Raji (cell line): Measurements from ENCODE around the gene PTPN14.

Experiments used
- POLR2A ChIP-seq: IDR thresholded peaks from 2 replicates; pipeline ENCODE4 v1.6.1; 2011; ENCODE audit warnings: low read depth, low read length, control low read depth; ENCODE audit not compliant: insufficient read depth

The PTPN14 gene

DNA sequence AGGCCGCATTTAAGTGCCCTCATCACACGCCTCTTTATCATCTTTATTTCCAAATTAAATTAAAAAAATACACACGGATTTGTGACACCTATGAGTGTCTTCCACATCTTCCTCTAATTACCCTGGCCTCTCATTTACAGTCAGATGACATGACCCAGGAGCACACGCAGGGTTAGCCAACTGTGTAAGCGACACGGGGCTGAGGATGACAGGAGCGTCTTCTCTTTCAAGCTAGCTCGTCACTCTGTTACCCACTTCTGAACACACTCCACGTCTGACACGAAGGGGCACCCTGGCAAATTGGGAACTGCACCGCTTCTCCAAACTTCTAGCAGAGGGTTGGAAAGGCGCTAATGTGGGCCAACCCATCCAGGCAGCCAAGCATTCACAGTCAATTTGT is 158.3 kb downstream of the PTPN14 start:
- no peak for TF ChIP-seq POLR2A

DNA sequence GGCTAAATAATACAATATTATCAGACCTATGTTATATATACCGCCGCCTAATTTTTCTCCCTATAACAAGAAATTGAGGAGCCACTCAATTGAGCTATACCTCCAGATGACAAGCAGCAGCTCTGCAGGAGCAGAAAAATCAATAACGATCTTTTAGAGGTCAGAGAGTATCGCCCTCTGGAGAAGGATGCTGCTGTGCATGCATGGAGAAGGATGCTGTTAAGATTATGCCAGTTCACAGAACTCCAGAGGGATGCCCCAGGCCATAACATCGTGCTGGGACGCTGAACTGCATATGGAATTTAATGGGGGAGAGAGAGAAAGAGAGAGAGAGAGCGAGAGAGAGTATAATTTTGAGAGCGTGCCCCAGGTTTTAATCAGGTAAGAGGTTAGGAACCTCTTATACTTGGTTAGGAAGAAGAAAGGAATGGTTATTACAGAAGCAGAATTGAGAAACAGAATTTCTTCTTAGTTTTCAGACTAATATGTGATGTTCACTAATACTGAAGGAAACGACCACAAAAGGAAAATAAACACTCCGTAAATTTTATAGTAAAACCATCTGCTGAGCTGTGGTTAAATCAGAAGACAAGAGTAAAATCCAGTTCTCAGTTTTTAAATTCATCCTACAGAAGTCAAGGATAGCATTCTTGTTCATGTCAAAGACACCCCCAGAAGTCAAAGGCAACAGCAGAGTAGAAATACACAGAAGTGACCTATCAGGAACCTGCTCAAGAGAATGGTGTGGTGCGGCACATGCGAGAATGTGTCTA is 159.3 kb downstream of the PTPN14 start:
- TF ChIP-seq POLR2A = no peak

DNA sequence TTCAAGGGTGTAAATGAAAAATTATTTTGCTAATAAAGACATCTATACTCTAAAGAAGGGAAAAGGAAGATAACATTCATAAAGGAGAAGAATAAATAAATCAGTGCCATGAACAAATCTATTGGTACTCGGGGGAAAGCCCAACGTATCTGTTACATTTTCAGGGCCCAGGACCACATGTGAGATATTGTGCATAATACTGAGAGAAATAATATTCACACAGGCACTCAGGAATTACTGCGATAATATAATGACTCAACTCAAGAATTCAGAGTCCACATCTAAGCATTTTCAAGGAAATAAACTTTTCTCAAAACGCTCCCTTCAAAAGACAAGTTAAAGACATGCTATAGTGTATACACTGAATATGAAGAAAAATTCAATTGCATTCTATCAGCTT is 161.7 kb downstream of the PTPN14 start:
- TF ChIP-seq POLR2A = no peak

DNA sequence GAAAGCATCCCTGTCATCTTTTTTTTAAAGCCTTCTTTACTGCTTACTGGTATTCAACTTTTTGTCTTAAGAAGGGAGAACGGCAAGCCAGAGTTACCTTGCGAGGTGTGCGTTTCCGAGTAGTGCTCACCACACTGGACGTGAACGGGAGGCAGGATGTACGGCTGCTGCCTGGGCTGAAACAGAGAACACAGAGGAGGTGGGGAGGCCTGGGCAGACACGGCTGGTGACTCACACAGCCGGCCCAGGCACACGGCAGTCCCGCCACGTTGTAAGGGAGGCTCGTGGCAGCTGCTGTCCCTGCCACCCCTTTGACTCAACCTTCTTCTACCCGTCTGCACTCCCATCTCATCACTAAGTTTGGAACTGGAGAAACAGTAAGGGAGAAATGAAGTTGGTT is 164.7 kb downstream of the PTPN14 start:
- TF ChIP-seq POLR2A = no peak

DNA sequence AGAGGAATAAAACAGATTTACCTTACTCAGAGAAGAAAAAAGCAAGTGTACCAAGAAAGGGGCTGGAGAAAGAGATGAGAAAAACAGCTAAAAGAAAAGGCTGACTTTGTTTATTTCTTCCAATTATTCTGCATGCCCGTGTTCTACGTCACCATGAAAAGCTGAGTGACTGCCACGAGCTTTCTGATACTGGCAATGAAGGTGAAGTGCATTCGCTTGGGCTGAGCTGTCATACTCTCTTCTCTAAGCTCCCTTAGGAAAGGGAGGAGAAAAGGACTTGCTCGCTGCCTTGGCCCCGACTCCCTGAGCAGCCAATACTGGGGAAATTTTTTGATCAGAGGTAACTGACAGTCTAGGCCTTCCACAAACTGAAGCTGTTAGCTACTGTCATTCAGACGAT is 165.1 kb downstream of the PTPN14 start:
- TF ChIP-seq POLR2A = no peak

DNA sequence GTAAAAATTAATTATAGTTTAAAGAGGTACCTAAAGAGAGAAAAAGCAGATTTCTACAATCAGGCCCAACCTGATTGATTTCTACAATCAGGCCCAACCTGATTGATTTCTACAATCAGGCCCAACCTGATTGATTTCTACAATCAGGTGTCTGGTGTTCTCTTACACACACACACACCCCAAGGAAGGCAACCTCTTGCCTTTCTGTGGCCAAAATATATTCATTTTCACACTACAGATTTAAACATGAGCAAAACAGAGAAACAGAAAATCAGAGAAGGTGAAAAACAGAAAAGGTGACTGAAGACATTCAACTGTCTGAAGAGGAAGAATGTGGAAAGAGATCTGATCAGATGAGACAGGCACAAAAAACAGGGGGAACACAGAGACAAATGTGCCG is 166.0 kb downstream of the PTPN14 start:
- no peak for TF ChIP-seq POLR2A

DNA sequence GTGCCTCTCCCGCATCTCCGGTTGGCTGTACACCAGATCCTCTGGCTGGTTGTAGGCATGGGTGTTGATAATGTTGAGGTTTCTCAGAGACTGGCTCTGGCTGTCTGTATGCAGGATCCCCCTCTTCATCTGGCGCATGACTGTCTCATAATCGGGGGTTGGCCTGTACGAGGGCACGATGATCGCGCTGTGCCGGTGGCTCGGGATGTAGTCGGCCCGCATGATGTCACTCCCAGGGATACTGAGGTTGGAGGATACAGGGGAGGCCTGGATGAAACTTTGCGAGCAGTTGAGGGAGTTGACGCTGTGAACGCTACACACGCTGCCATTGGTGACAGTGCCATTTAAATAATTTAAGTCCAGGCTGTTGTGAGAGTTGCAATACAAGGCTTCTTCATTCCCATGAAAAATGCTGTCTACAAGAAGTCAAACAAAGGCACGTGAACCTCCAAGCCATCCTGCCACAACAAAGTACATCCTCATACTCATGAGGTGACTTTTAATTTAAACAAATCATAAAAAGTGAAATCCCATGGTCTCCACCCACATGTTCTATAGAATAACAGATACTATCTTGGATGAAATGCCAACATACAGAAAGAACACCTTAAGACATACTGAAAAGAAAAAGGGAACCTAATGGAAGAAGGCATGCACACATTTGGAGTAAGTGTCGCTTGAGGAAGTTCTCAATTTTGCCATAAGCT is 166.9 kb downstream of the PTPN14 start:
- TF ChIP-seq POLR2A = no peak

DNA sequence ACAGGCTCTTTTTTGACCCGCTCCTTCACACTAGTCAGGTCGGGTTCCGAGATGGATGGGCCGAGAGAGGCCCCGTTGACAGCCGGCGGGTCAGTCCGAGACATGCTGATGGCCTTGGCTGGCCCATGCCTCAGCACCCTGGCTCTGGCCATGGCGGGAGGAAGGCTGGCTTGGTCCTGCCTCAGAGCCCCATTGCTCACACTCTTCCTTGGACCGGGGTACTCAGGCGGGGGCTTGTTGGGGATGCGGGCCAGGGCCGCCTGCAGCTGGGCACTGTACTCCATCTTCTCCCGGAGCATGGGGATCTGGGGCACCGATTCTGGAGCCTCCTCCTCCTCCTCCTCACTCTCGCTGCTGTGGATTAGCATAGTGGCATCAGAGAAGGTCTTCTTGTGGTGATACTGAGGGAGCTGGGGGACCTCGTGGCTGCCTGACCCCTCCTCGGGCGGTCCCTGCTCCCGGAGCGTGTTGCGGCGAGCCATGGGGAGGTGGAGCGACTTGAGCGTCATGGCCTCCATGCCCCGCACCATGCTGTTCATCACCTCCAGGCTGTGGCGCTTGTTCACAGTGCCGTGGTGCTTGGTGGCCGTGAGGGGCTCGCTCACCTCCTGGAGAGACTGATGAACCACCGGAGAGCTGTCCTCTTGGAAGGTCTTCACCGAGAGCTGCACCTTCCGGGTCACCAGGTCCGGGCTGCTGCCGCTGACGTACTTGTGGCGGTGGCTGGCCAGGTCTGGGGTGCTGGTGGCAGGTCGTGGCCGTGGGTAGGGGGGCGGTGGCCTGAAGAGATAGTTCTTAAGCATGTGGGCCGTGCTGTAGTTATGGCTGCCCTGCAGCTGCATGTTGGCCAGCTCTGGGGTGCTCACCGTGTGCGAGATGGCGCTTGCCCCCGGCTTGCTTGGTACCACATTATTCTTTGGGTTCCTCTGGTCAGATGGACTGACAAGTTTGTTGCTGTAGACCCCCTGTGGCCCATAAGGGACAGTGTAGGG is 167.7 kb downstream of the PTPN14 start:
- TF ChIP-seq POLR2A = no peak

DNA sequence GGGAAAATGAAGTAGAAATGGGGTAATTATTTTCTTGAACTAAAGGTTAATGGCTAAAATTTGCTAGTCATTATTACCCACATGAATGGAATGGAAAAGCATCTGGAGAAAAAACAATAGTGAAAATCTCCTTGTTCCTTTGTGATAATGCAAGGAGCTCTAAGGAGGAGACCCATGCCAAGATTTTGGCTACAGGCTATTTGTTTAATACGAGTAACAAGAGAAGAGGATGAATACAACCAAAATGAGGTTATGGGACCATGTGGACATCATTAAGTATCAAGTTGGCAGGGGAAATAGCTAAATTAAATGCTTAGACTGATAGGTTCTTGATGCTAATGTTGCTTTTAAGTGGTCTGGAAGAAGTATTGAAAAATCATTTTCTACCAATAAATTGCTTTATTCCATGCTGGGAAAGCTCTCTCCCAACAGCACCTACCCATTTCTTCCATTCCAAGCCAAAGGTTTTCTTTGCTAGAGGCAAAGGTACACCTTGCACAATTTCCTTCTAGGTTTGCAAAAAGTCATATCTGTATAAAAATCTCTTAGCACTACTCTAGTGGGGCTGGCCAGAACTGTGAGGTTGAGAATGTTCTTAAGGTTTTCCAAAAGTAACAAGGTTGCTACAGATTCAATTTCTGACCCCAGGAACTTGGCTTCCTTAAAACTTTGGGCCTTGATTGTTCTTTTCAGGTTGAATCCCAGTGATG is 170.3 kb downstream of the PTPN14 start:
- TF ChIP-seq POLR2A = no peak

DNA sequence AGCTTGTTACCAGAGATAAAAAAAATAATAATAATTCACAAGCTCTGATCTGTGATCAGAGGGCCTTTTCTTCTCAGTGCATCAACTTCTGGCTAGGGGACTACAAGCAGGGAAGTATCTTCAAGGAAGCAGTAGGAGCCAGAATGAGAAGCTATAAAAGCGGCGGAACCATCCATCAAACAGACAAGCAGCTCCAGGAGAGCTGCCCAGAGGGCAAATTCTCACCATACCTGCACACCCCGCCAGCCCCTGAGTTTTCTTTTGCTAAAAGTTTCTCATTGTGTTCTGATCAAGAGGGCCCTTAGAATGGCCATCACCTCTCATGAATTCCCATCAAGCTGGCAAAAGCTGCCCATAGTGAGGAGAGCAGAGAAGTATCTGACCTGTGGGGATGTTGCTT is 171.0 kb downstream of the PTPN14 start:
- TF ChIP-seq POLR2A = no peak

DNA sequence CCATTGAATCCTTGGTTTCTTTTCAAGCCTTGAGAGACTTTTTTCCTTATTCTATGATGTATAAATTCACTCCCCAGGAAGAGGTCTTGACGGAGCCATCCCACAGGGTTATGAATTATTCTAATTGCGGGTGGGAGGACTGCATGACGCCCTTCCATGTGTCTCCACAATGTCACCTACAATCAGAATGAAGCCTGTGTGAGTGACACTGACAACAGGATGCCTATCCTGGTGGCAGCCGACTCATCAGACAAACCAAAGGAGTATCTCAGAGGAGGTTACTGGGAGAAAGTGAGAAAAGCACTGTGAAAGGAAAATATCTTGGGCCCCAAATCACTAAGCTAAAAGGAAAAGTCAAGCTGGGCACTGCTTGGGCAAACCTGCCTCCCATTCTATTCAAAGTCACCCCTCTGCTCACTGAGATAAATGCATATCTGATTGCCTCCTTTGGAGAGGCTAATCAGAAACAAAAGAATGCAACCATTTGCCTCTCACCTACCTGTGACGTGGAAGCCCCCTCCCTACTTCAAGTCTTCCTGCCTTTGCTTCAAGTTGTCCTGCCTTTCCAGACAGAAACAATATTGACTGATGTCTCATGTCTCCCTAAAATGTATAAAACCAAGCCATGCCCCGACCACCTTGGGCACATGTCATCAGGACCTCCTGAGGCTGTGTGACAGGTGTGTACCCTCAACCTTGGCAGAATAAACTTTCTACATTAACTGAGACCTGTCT is 172.0 kb downstream of the PTPN14 start:
- no peak for TF ChIP-seq POLR2A

DNA sequence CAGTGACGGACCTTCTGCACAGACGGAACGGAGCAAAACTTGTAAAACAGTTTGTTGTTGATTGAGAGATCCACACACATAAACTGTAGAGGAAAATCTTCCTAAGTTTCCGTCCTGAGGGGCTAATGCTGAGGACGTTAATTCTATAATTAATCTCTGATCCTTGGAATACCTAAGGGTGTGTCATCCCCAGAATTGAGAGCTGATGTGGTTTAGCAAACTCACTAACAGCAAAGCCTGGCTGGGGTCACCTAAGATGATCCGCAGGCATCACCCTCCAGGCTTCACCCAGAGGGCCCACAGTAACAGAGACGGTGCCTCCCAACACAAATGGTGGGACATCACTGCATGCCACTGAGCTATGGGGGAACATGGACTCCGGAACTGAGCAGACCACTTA is 172.9 kb downstream of the PTPN14 start:
- TF ChIP-seq POLR2A = no peak

DNA sequence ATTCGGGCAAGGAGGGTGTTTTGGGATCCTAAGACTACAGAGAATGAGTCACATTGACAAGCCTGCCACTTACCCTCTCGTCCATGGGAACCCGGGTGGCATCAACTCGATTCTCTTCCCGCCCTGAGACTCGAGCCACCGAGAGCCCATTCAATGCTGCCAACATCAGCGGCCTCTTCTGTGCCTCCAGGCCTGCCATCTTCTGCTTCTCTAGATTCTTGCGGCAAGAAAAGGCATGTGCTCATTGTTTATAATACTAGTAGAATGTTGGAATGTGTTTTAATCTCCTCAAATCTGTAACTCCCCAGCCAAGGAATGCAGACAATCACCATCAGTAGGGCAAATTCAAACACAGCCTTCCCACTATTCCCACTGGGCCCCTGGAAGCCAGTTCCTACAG is 173.5 kb downstream of the PTPN14 start:
- TF ChIP-seq POLR2A = no peak

DNA sequence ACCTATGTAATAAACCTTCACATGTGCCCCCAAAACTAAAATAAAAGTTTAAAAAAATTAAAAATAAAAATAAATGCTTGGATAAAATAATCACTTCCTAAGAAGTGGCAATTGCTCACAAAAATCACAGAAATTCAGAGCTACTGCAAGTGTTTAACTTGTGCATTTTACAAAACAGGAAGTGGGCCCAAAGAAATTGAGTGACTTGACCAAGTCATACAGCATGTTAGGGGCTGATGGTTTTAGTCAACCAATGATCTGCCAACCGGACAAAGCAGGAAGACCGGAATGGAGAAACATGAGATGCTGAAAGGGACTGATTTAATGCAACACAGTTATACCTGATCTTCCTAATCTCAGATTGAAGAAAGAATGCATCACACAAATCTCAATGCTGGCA is 173.9 kb downstream of the PTPN14 start:
- TF ChIP-seq POLR2A = no peak
